Middle frontal gyrus (tissue), 1 donor: ENCODE measurements around the gene ADGRL1.
"Not testable (repeated sequence)": the region's sequence is repeated elsewhere in the genome, so short reads cannot be mapped to it uniquely, and the experiment has no call there.

Experiments used
- DNase-seq: peaks from one replicate; pipeline ENCODE4 v3.0.0-alpha.2; 2015; ENCODE audit warnings: low spot score; ENCODE audit errors: extremely low spot score

ADGRL1 gene

DNA sequence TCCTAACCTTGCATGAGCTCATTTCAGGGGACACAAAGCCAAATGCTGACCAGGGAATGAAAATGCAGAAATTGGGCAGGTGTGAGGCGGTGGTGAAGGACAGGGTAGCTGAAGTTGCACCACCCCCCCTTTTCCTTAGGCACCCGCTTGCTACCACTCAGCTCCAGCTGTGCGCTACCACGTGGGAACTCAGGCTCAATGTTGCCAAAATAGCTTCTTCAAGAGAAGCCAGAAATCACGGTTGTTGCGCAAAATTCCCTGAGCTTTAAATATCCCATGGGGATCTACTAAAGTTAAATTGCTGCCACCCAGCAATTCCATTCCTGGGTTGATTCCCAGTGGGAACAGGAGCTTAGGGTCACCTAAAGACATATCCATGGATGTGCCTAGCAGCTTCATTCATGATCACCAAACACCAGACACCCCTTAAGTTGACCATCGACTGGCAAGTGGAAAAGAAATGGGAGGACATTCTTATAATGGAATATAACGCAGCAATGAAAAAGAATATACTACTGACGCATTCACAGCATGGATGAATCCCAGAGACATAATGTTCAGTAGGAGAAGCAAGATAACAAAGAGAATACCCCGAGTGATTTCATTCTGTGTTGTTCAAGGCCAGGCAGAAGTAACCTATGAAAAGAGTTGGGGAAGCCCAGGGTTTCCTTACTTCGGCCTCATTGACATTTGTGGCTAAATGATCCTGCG lies 12.8 kb upstream of the ADGRL1 start:
- DNase-seq, result peak; percentile 18

DNA sequence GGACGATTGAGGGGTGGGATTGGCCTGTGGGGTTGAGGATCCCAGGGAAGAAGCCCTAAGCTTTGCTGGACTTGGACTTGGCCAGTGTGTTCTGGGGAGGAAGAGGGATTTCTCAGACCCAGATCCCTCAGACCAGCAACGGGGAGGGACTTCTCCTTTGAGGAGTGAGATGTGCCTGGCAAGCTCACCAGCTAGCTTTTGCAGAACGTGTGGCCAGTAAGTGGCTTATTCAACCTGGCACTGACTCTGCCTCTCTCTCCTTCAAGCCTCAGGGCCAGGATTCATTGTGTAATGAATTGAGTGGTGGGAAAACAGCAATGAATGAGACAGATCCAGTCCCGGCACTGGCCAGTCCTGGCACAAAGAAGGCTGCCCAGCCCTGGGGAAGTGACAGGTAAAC lies 11.9 kb upstream of the ADGRL1 start:
- not testable (repeated sequence) for DNase-seq

DNA sequence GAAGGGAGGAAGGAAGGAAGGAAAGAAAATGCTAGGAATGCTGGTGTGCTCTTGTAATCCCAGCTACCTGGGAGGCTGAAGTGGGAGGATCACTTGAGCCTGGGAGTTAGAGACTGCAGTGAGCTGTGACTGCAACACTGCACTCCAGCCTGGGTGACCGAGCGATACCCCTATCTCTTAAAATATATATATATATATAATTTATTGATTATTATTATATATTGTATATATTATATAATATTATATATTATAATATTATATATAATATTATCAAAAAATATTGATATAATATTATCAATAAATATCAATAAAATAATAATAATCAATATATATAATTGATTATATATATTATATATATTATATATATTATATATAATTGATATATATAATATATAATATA lies 8.6 kb upstream of the ADGRL1 start:
- DNase-seq, result no peak

DNA sequence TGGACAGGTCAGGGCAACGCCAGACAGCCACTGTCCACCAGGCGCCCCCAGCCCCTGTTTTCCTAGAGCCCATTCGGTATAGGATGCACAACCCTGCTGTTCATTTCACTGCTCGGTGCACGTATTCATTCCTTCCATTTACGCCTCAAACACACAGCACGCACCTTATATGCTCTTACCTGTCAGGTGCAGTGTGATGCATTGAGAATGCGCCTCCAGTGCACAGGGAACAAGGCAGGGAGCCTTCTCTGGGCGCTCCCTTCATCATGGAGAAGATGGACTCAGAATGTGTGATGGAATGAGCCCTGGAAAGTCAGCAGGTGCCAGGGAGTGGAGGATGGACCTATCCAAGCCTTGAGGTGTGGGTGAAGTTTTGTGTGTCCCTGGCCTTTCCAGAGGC lies 4.2 kb upstream of the ADGRL1 start:
- not testable (repeated sequence) for DNase-seq

DNA sequence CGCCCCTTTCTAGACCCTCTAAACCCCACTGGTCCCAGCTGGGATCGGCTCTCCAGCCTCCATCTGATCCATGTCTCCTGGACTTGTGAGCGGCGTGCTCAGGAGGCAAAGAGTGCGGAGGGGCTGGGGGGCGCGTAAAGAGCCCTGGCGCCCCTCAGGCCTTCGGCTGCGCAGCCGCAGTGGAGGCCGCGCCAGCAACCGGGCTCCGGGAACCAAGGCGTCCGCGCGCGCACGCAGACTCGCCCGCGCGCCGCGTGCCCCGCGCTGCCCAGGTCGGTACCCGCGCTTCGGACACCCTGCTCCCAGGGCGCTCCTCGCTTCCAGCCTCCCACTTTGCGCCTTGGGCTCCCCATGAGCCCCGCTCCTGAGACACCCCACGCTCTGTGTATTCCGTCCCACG lies 3.4 kb upstream of the ADGRL1 start:
- not testable (repeated sequence) for DNase-seq

DNA sequence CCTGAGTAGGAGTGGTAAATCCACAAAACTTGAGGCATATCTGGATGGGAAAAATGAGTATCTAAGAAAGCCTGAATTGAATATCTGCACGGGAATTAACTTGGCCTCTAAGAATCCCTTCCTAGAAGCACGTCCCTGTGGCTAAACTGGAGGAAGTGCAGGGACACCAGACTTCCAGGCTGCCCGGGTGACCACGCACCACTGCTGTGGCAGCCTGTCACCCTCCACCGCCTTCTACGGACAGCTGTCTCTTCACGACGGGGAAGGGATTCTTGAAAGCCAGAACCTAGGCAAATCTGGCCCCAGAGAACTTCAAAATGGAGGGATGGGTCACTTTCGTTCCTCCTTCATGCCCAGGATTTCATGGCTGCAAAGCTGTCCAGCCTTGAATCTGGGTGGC lies 2.5 kb upstream of the ADGRL1 start:
- DNase-seq, result not testable (repeated sequence)

DNA sequence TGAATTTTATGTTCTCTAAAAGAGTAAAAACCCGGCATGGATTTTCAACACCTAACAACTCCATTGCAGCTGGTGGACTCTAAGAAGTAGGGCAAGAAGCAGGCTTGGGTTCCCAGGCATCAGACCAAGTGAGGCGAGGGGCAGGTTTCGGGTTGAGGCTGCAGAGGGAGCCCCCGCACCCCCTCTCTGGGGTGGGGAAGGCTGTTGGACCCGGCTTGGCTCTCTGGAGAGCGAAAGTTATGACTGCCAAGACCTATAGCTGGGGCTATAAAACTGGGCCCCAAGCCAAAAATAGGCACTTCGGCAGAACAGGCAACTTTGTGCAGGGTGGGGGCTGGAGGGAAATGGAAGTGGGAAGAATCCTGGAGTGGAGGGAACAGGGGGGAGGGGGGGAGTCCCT lies 1.8 kb upstream of the ADGRL1 start:
- DNase-seq, result not testable (repeated sequence)

DNA sequence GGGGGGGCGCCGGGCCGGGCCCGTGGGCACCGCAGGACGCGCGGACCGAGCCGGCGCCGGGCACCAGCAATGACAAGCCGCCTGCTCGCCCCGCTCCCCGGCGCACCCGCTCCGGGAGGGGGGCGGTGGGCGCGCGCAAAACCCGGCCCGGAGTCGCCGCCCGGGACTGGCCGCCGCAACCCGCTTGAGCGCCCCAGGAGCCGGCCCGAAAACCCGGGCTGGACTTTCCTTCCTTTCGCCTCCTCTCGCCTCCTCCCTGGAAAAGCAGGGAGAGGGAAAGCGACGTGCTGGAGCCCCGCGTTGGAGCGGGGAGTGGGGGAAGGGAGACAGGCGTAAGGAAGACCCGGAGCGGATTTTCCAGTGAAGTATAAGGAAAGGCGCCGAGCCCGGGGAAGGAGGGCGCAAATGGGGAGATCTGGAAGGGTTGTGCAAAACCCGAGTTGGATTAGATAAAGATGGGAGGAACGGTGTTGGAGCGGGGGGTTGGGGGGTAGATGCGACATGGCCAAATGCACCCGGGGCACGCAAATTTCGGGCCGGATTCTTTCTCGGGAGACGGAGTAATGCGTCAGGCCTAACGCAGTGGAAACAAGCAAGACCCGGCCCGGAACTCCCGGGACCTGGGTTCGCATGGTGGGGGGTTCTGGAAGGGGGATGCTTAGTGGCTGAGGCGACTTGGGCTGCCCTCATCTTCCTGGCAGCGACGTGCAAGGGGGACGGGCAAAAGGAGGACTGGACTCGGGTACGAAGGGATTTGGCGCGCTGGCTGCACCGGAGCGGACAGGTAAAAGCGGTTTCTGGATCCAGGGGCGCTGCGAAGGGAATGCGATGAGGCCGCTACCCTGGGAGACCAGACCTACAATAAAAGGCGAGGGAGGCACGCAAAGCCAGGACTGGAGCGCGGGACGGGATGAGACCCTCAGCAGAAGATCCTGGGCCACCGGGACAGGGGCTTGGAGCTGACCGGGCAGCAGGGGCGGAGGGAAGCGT lies 1.1 kb upstream of the ADGRL1 start:
- peak; percentile 83 for DNase-seq

DNA sequence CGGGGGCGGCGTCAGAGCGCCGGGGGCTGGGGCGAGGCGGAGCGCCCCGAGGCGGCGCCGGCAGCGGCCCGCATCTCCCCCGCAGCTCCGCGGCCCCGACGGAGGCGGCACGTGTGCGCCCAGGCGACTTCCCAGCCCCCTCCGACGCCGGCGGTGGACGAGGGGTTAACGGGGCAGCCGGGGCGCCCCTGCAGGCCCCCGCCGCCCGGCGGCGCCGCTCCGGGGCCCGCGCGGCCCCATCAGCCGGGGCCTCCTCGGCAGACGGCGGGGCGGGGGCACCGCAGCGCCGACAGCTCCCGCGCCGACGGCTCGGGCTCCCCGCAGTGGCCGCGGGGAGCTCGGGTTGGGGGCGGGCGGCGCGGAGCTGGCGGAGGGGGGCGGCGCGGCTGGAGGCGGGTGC lies 339 bp upstream of the ADGRL1 start:
- not testable (repeated sequence) for DNase-seq

DNA sequence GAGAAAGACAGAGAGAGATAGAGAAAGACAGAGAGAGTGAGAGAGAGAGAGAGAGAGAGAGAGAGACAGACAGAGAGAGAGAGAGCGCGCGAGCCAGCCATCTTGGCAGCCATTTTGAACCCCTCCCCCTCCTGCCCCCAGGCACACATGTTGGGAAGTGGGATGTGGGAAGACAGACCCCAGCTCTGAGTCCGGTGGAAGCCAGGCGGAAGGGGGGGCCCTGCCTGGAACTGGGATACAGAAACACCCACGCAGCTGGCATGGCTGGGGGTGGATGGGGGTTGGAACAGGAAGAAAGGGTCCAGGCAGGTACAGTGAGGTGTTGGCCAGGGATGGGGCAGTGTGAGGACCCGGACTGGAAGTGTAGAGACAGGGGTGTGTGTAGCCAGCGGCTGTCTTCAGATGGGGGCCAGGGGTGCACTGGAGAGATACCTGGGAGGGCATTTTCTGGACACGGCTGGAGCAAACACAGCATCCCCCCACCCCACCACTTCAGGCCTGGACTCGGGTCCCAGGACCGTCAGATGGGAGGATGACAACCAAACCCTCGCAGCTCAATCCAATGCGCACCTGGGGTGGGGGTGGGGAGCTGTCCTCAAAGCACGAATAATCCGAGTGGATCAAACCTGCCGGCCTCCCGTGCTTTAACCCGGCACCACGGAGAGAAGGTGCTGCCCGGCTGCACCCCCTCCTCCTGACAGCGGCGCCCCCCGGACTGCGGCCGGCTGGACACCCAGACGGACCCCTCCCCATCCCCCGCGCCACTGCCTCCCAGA lies 1.1 kb downstream of the ADGRL1 start:
- not testable (repeated sequence) for DNase-seq

DNA sequence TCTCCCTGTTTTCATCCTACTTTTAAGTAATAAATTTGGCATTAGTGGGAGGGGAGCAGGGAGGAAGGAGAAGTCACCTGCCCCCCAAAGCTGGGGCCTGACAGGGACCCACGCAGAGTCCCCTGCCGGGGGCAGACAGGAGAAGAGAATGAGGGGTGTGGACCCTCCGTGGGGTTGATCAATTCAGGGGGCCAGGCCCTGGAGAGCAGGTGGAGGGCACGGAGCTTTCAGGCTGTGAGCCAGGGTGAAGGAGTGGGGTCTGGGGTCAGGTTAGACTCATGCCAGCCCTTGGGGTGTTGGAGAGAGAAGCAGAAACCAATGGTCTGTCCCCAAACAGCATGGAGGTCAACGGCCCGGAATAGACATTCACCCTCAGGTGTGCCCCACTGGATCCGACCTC lies 1.8 kb downstream of the ADGRL1 start:
- DNase-seq, result not testable (repeated sequence)

DNA sequence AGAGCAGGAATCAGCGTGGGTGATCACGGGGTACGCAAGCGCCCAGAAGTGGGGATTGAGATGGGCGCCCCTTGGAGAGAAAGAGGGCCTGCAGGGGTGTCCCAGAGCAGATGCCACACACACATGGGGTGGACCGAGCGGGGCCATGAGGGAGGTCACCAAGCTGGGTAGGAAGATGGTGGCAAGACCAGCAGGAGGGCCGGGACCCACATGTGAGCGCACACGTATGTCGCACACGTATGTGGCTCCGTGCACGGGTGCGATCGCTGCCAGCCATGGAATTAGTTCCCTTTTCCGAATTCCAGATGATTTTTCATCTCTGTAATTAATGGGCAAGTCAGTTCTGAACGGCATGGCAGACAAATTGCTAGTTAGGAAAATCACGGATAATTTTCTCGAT lies 2.2 kb downstream of the ADGRL1 start:
- DNase-seq, result not testable (repeated sequence)

DNA sequence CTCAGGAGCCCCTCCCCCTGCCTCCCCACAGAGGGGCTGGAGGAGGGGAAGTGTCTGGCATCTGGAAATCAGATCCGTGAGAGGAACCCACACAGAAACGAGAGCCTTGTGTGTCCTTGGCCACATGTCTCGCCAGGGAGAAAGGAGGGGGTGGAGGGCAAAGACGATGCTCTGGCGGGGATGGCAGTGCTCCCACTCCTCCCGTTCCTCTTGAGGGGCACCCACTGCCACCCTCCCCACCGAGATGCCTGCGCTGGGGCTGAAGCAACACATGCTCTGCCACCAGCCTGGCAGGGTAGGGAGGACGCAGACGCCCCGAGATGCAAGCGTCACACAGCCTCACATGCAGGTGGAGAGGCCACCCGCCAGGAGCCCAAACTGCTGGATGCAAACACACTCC lies 2.8 kb downstream of the ADGRL1 start:
- DNase-seq, result no peak

DNA sequence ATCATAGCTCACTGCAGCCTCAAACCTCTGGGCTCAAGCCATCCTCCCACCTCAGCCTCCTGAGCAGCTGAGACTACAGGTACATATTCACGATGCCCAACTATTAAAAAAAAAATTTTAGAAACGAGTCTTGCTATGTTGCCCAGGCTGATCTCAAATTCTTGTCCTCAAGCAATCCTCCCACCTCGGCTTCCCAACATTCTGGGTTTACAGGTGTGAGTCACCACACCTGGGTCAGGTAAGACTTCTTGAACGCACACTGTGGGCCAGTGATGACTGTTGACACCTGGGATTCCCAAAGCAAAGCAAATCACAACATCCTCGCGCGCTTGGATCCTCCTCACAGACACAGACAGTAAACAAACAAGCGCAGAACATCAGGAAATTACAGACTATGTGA lies 4.5 kb downstream of the ADGRL1 start:
- DNase-seq, result not testable (repeated sequence)

DNA sequence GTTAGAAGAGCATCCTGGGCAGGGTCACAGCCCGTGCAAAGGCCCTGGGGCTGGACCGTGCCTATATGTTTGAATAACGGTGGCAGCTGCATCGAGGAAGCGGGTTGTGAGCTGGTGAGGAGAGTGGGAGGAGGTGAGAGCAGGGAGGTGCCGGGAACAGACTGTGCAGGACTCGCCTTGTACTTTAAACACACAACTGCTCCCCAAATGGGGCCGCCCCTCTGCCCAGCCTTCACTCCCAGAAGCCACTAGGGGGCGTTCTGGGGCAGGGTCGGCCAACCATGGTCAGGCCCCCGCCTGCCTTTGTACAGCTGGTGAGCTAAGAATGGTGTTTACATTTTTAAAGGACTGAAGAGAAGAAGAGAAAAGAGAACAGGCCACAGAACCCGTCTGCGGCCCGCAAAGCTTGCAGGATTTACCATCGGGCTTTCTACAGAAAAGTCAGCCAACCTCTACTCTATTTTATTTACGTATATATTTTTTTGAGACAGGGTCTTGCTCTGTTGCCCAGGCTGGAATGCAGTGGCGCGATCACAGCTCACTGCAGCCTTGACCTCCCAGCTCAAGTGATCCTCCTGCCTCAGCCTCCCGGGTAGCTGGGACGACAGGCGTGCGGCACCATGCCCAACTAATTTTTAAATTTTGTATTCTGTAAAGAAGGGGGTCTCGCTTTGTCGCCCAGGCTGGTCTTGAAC lies 5.7 kb downstream of the ADGRL1 start:
- DNase-seq, result not testable (repeated sequence)

DNA sequence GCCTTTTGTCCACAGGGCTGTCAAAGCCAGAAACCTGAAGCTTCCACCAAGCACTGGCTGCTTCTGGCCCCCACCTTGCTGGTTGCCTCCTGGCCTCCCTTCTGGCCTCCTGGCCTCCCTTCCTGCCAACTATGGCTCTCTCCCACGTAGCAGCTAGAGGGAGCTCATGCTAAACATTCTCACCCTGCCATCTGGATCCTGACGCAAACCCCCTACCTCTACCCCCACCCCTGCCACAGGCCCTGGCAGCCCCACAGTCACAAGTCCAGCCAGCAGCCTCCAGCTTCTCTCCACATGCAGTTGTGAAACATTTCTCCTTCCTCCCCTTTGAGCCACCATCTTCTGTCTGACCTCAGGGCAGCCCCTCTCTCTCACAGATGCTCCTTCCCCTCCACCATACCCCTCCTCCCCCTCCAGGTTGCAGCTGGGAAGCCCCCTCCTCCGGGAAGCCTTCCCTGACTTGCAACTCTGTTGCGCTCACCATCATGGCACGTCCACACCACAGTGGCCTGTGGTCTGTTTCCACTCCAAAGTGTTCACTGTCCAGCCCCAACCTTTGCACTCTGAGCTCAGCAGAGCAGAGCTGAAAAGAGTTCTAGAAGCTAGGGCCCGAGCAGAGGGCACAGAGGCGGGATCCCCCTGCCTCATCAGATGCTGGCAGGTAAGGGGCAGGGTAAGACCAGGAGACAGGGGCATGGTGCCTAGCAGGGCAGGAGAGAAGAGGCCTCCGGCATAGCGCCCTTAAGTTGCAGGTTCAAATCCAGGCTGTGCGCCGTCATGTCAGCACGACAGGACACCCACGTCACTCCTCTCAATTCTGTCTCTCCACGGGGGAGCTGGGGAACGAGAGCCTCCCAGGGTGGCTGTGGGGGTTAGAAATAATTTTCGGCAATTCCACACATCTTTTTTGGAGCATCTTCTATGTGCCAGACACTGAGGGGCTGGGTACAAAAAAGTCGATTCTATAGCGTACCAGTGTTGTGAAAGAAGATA lies 7.3 kb downstream of the ADGRL1 start:
- no peak for DNase-seq

DNA sequence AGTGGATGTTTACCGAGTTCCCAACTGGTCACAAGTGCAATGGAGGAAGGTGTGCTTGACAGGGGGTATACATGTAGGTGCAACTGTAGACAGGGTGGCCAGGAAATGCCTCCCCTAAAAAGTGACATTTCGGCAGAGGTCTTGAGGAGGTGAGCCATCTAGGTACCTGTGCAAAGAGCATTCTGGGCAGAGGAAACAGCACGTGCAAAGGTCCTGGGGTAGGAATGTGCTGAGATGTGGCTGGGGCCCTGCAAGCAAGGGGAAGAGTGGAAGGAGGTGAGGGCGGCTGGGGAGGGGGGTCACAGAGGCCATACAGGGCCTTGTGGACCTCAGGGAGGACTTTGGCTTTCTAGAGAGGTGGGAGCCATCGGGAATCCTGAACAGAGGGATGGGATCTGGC lies 8.1 kb downstream of the ADGRL1 start:
- no peak for DNase-seq

DNA sequence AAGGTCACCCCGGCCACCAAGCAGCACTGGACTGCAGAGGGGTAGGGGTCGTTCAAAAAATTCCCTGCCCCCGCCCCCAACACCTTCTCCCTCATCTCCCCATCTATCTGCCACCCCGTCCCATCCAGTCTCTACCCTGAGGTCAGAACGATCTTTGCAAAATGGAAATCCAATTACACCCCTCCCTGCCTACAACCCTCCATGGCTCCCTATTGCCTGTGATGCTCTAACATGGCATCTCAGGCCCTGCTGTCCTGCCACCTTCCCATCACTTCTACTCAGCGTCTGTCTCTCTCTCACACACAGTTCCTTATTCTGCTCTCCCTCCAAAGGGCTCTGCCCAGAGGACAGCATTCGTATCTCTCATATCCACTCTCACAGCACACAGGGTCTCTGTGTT lies 8.7 kb downstream of the ADGRL1 start:
- not testable (repeated sequence) for DNase-seq

DNA sequence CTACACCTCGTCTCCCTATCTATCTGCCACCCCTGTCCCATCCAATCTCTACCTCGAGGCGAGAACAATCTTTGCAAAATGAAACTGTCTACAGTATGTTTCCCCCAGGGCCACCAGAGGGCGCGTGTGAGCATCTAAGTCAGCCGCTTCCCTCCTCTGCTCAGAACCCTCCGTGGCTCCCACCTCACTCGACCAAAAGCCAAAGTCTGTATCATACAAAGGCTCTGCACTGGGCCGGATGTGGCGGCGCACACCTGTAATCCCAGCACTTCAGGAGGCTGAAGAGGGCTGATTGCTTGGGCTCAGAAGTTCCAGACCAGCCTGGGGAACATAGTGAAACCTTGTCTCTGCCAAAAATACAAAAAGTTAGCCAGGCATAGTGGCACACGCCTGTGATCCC lies 9.9 kb downstream of the ADGRL1 start:
- DNase-seq, result not testable (repeated sequence)

DNA sequence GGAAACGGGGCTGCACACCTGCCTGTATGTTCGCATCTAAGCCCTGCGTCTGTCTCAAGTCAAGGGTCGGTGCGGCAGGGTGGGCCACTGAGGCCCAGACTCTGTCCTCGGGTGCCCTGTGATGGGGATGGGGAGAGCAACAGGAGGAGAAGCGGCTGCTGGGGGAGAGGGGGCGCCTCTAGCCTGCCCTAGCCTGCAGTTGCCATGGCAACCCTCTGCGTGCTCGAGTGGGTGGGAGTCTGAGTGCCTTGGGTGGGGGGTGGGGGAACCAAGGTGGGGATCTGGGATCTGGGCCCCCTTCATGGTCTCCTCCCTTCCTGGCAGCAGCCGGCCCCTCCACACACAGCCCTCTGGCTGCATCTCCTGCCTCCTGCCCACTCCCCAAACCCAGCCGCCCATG lies 10.8 kb downstream of the ADGRL1 start:
- not testable (repeated sequence) for DNase-seq
